T-cell (primary cell): ENCODE results near the gene JAKMIP1. TPM values are rescaled to one million over a fixed set of nuclear protein-coding genes. Genes with fewer than 3 reads are reported as not detected.

ENCODE experiments used
- ATAC-seq, 4 experiments: fragments of 200-7000 bp in 3 of 4; fragments of 150-1000 bp in 1 of 4; cut with Tn5 transposase; replicated peaks in 1 of 4; 1 replicate in 3 of 4; 2 replicates in 1 of 4; pipeline ENCODE4 v1.10.0; 2021; ENCODE audit warnings: moderate library complexity in 3 of 4, mild to moderate bottlenecking in 2 of 4, moderate number of reproducible peaks in 1 of 4
- CTCF ChIA-PET, 2 donors: fragments of 300-600 bp; sonication (Branson Sonifier 250); formaldehyde crosslinking; loops; one replicate each; lab custom pipeline; 2022; ENCODE audit warnings: antibody characterized with exemption in 2 of 2; lab: Charles Lee
- POLR2A ChIA-PET, 2 donors: fragments of 300-600 bp; sonication (Branson Sonifier 250); formaldehyde crosslinking; loops; one replicate each; lab custom pipeline; 2022; ENCODE audit warnings: antibody characterized with exemption in 2 of 2; lab: Charles Lee
- DNase-seq, 35 experiments: peaks; one replicate each; pipeline versions ENCODE4 v3.0.0 to v3.0.0-alpha.2; 2013 to 2023
- H3K27ac ChIP-seq: one replicate; pipeline ENCODE4 v1.5.1; 2013; ENCODE audit warnings: low read length
- H3K27me3 ChIP-seq, 2 experiments: replicated peaks in 1 of 2; 1 replicate in 1 of 2; 2 replicates in 1 of 2; pipeline versions ENCODE4 v1.6.1 to v1.7.0; 2013; ENCODE audit warnings: low read length in 1 of 2, mixed read lengths in 1 of 2; ENCODE audit not compliant: control insufficient read depth in 2 of 2, insufficient read depth in 2 of 2; ENCODE audit errors: extremely low read depth in 1 of 2
- H3K36me3 ChIP-seq, 2 donors: 1 replicate in 1 of 2; 2 replicates in 1 of 2; pipeline versions ENCODE4 v1.6.1 to v1.7.0; 2013; ENCODE audit warnings: low read length in 1 of 2; ENCODE audit not compliant: control insufficient read depth in 2 of 2, insufficient read depth in 1 of 2; ENCODE audit errors: extremely low read depth in 1 of 2
- H3K4me1 ChIP-seq, 2 experiments: 1 replicate in 1 of 2; 2 replicates in 1 of 2; pipeline versions ENCODE4 v1.6.1 to v1.7.0; 2013; ENCODE audit warnings: low read length in 2 of 2, mixed read lengths in 1 of 2; ENCODE audit not compliant: insufficient read depth in 2 of 2, control insufficient read depth in 1 of 2; ENCODE audit errors: extremely low read depth in 1 of 2
- H3K4me3 ChIP-seq, 2 donors: 1 replicate in 1 of 2; 2 replicates in 1 of 2; pipeline versions ENCODE4 v1.5.1 to v1.7.0; 2013; ENCODE audit warnings: mild to moderate bottlenecking in 2 of 2, low read length in 1 of 2, moderate library complexity in 1 of 2; ENCODE audit not compliant: control insufficient read depth in 1 of 2; ENCODE audit errors: extremely low read depth in 1 of 2
- H3K9me3 ChIP-seq: 2 replicates; pipeline ENCODE4 v1.7.0; 2013
- H3K27ac Mint-ChIP-seq, 2 donors: one replicate each; pipeline ENCODE4 v1.8.0; 2020 to 2021; ENCODE audit warnings: mild to moderate bottlenecking in 2 of 2, mixed read lengths in 2 of 2
- H3K27me3 Mint-ChIP-seq, 2 donors: one replicate each; pipeline ENCODE4 v1.8.0; 2021 to 2022; ENCODE audit warnings: mixed read lengths in 2 of 2
- H3K36me3 Mint-ChIP-seq: one replicate; pipeline ENCODE4 v1.8.0; 2021; ENCODE audit warnings: mixed read lengths
- H3K4me1 Mint-ChIP-seq, 3 donors: one replicate each; pipeline ENCODE4 v1.8.0; 2020 to 2022; ENCODE audit warnings: mixed read lengths in 3 of 3, mild to moderate bottlenecking in 1 of 3
- H3K4me3 Mint-ChIP-seq, 3 donors: one replicate each; pipeline ENCODE4 v1.8.0; 2020 to 2022; ENCODE audit warnings: mild to moderate bottlenecking in 3 of 3, mixed read lengths in 3 of 3, moderate library complexity in 3 of 3
- H3K9me3 Mint-ChIP-seq, 3 donors: one replicate each; pipeline ENCODE4 v1.8.0; 2020 to 2022; ENCODE audit warnings: mixed read lengths in 3 of 3
- WGBS: methylation state at CpG from one replicate; pipeline ENCODE4 v1.1.5; 2013; ENCODE audit warnings: missing lambda C conversion rate; ENCODE audit not compliant: insufficient coverage; 5-methylcytosine and 5-hydroxymethylcytosine counted together
- total RNA-seq, 35 experiments: library from RNA in 6 of 35; stranded (reverse) in 6 of 35; fragments of 120-200 nt in 1 of 35; gene quantifications; one replicate each; pipeline versions ENCODE4 v1.2.1 to v1.2.4 and lab custom pipeline; 2013 to 2026

JAKMIP1 gene
- total RNA-seq, 5 donors from 2014 or later (not counting 1 experiment from before 2014, with no cell fraction given) = 3.5 to 14.0 (median 6.1) TPM

GRCh38 chr4:6013564-6013963 is 186.8 kb downstream of the JAKMIP1 start:
- 95% methylated on average over 12 of the region's 12 CpGs for WGBS
- H3K4me1 Mint-ChIP-seq = peaks cover 0 to 7% (median 2%) of the 10 kb centered on the region in 3 donors
- no peak overlapping the region for H3K4me3 Mint-ChIP-seq
- Histone ChIP-seq H3K4me1 (no peaks in the 10 kb centered on the region), H3K4me3 (no peak overlapping the region), H3K9me3 (no peaks in the 10 kb centered on the region), H3K27me3 (peaks cover 0 to 26% of the 10 kb centered on the region in 2 experiments), H3K36me3 (no peaks in the 10 kb centered on the region), H3K27ac (no peak overlapping the region)
- no peak for DNase-seq
- H3K27me3 Mint-ChIP-seq = peaks cover 21 to 38% of the 10 kb centered on the region in 2 donors
- no peaks in the 10 kb centered on the region for H3K36me3 Mint-ChIP-seq
- no peak for ATAC-seq
- CTCF ChIA-PET = no interaction called here
- POLR2A ChIA-PET = no interaction called here
- H3K27ac Mint-ChIP-seq = no peak overlapping the region
- H3K9me3 Mint-ChIP-seq = no peaks in the 10 kb centered on the region

DNA sequence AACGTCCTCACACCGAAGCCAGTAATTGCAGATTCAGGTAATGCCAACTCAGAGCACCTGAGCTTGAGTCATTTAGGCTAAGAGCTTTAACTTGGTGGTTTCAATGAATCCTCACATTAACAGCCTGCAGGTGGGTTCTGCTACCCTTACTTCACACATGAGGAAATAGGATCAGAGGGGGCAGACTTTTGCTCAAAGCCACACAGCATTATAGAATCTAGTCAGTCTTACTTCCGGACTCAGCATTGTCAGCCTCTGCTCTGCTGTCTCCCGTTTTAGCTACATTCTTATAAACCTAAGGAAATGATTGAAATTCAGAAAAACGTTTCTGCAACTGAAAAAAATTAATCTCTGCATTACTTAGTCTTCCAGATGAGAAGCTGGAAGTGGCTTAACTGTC is 188.1 kb downstream of the JAKMIP1 start:
- Mint-ChIP-seq H3K27ac (no peak overlapping the region), H3K36me3 (no peaks in the 10 kb centered on the region)

DNA sequence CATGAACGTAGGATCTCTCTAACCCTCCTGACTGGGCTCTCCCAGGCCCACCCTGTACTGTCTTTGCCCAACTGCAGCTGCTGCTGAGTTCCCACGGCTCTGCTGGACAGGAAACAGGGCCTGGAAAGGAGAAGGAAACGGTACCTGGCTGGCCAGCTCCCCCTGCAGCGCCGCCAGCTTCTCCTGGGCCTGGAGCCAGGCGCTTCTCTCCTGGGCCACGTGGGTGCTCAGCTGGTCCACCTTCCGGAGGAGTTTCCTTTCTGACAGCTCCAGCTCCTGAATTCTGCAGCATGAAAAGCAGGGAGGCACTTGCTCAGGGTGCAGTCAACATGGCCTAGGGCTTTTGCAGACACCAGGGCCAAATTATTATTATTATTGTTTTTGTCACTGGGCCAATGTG is 188.7 kb downstream of the JAKMIP1 start:
- Histone ChIP-seq H3K27ac (no peak overlapping the region), H3K36me3 (no peaks in the 10 kb centered on the region), H3K27me3 (peaks cover 0 to 27% of the 10 kb centered on the region in 2 experiments), H3K4me1 (no peaks in the 10 kb centered on the region), H3K4me3 (no peak overlapping the region), H3K9me3 (no peaks in the 10 kb centered on the region)
- Mint-ChIP-seq H3K27me3 (peaks cover 26 to 43% of the 10 kb centered on the region in 2 donors), H3K4me1 (peaks cover 0 to 7% (median 2%) of the 10 kb centered on the region in 3 donors), H3K9me3 (no peaks in the 10 kb centered on the region), H3K36me3 (no peaks in the 10 kb centered on the region), H3K27ac (no peak overlapping the region), H3K4me3 (no peak overlapping the region)
- 23% methylated on average over 7 of the region's 8 CpGs for WGBS
- CTCF ChIA-PET = no interaction called here
- ATAC-seq (no peak), DNase-seq (no peak)
- POLR2A ChIA-PET = no interaction called here

More for the DNA sequence above, 188.1 kb downstream of the JAKMIP1 start:
- WGBS = 72% methylated on average over 3 of the region's 5 CpGs
- Histone ChIP-seq H3K9me3 (no peaks in the 10 kb centered on the region), H3K27me3 (peaks cover 0 to 27% of the 10 kb centered on the region in 2 experiments), H3K4me3 (no peak overlapping the region), H3K27ac (no peak overlapping the region), H3K4me1 (no peaks in the 10 kb centered on the region), H3K36me3 (no peaks in the 10 kb centered on the region)
- ChIA-PET CTCF (no interaction called here), POLR2A (no interaction called here)
- Mint-ChIP-seq H3K4me1 (peaks cover 0 to 7% (median 2%) of the 10 kb centered on the region in 3 donors), H3K4me3 (no peak overlapping the region), H3K9me3 (no peaks in the 10 kb centered on the region), H3K27me3 (peaks cover 24 to 40% of the 10 kb centered on the region in 2 donors)
- DNase-seq (no peak), ATAC-seq (no peak)

GRCh38 chr4:6011271-6011671 is 189.1 kb downstream of the JAKMIP1 start:
- Histone ChIP-seq H3K4me3 (no peak overlapping the region), H3K36me3 (no peaks in the 10 kb centered on the region), H3K4me1 (no peaks in the 10 kb centered on the region), H3K27me3 (peaks cover 0 to 27% of the 10 kb centered on the region in 2 experiments), H3K9me3 (no peaks in the 10 kb centered on the region), H3K27ac (no peak overlapping the region)
- CTCF ChIA-PET = interaction anchor here in 1 of 2 donors (1.0 kb wide), 1 partner anchor 9 kb away, joined by 4 read pairs; no protein-coding TSS in a partner anchor
- 27% methylated on average over 10 of the region's 12 CpGs for WGBS
- ATAC-seq = no peak
- no peaks in the 10 kb centered on the region for H3K36me3 Mint-ChIP-seq
- H3K27me3 Mint-ChIP-seq = peaks cover 26 to 46% of the 10 kb centered on the region in 2 donors
- peaks cover 0 to 7% (median 2%) of the 10 kb centered on the region in 3 donors for H3K4me1 Mint-ChIP-seq
- H3K4me3 Mint-ChIP-seq = no peak overlapping the region
- POLR2A ChIA-PET = no interaction called here
- no peaks in the 10 kb centered on the region for H3K9me3 Mint-ChIP-seq
- no peak for DNase-seq
- H3K27ac Mint-ChIP-seq = no peak overlapping the region

DNA sequence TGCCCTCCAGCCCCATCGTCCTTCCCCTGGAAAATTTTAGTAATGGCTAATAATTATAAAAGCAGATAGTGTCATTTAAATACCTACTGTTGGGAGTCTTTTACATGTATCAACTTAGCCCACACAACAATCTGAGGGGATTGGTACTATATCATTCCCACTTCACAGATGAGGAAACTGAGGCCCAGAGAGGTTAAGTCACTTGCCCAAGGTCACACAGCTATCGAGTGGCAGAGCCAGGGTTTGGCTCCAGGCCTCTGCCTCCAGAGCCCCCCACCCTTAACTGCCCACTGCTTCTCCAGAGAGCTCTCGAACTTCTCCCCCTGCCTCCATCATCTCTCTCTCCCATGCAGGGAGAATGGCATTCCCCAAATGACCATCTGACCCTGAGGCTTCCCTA is 189.6 kb downstream of the JAKMIP1 start:
- H3K4me3 ChIP-seq = no peak overlapping the region
- no peaks in the 10 kb centered on the region for H3K9me3 ChIP-seq
- H3K4me3 Mint-ChIP-seq = no peak overlapping the region
- ATAC-seq (no peak), DNase-seq (no peak)
- ChIA-PET CTCF (interaction anchor here in 1 of 2 donors (1.0 kb wide), 1 partner anchor 9 kb away, joined by 4 read pairs; no protein-coding TSS in a partner anchor), POLR2A (no interaction called here)
- H3K27ac ChIP-seq = no peak overlapping the region
- H3K27me3 Mint-ChIP-seq = peaks cover 26 to 46% of the 10 kb centered on the region in 2 donors
- H3K36me3 ChIP-seq = no peaks in the 10 kb centered on the region
- peaks cover 0 to 7% (median 2%) of the 10 kb centered on the region in 3 donors for H3K4me1 Mint-ChIP-seq
- WGBS = 69% methylated on average over 2 of the region's 3 CpGs
- H3K9me3 Mint-ChIP-seq = no peaks in the 10 kb centered on the region
- H3K36me3 Mint-ChIP-seq = no peaks in the 10 kb centered on the region
- H3K27me3 ChIP-seq = peaks cover 0 to 27% of the 10 kb centered on the region in 2 experiments
- no peak overlapping the region for H3K27ac Mint-ChIP-seq
- H3K4me1 ChIP-seq = no peaks in the 10 kb centered on the region

GRCh38 chr4:6009452-6009851 is 190.9 kb downstream of the JAKMIP1 start:
- ATAC-seq (no peak), DNase-seq (no peak)
- Histone ChIP-seq H3K36me3 (no peaks in the 10 kb centered on the region), H3K4me1 (no peaks in the 10 kb centered on the region), H3K27ac (no peak overlapping the region), H3K27me3 (peaks cover 0 to 19% of the 10 kb centered on the region in 2 experiments), H3K4me3 (no peak overlapping the region), H3K9me3 (no peaks in the 10 kb centered on the region)
- H3K36me3 Mint-ChIP-seq = no peaks in the 10 kb centered on the region
- CTCF ChIA-PET = no interaction called here
- no peak overlapping the region for H3K27ac Mint-ChIP-seq
- H3K9me3 Mint-ChIP-seq = no peaks in the 10 kb centered on the region
- peaks cover 26 to 43% of the 10 kb centered on the region in 2 donors for H3K27me3 Mint-ChIP-seq
- no peak overlapping the region for H3K4me3 Mint-ChIP-seq
- 68% methylated on average over 5 of the region's 8 CpGs for WGBS
- H3K4me1 Mint-ChIP-seq = peaks cover 0 to 7% (median 2%) of the 10 kb centered on the region in 3 donors
- POLR2A ChIA-PET = no interaction called here
